Ascending aorta (tissue), 2 donors: ENCODE data around the gene PRRT4. TPM values are rescaled to one million over a fixed set of nuclear protein-coding genes. Genes with fewer than 3 reads are reported as not detected.

Experiments
- DNase-seq, 2 donors: peaks; one replicate each; pipeline ENCODE4 v3.0.0-alpha.2; 2019; ENCODE audit warnings: low spot score in 2 of 2
- H3K27ac ChIP-seq, 2 donors: fragments of 200-600 bp; sonication (generic); one replicate each; pipeline ENCODE4 v1.5.1; 2016 to 2017; ENCODE audit warnings: mild to moderate bottlenecking in 1 of 2
- H3K27me3 ChIP-seq: fragments of 200-600 bp; sonication (generic); one replicate; pipeline ENCODE4 v1.5.1; 2017
- H3K36me3 ChIP-seq, 2 donors: fragments of 200-600 bp; sonication (generic); one replicate each; pipeline ENCODE4 v1.5.1; 2016
- H3K4me1 ChIP-seq, 2 donors: fragments of 200-600 bp; sonication (generic); one replicate each; pipeline ENCODE4 v1.5.1; 2016 to 2017; ENCODE audit warnings: mild to moderate bottlenecking in 1 of 2
- H3K4me3 ChIP-seq, 2 donors: fragments of 200-600 bp; sonication (generic); one replicate each; pipeline ENCODE4 v1.5.1; 2016 to 2017; ENCODE audit warnings: mild to moderate bottlenecking in 1 of 2
- H3K9me3 ChIP-seq, 2 donors: fragments of 200-600 bp; sonication (generic); one replicate each; pipeline ENCODE4 v1.5.1; 2016
- intact Hi-C: fragments of 100-400 bp; cut with DNase I; formaldehyde crosslinking; loops from one replicate; pipeline ENCODE4 v1.15.1; 2023
- total RNA-seq: library from RNA; depleted of rRNA; stranded (reverse); fragments of >200 nt; gene quantifications from one replicate; pipeline ENCODE4 v1.1.0, GENCODE V29; 2016
- TF ChIP-seq, protein P1 (sequence below), 3 experiments: fragments of 200-600 bp in 2 of 3; fragments of 450-650 bp in 1 of 3; sonication (generic) in 2 of 3; IDR thresholded peaks; one replicate each; pipeline ENCODE4 v1.5.1; 2016 to 2019; ENCODE audit warnings: antibody characterized with exemption in 3 of 3, mild to moderate bottlenecking in 1 of 3, moderate library complexity in 1 of 3

PRRT4 gene
- total RNA-seq, 1 donor from 2014 or later: 7.6 TPM

GRCh38 chr7:128389618-128390329 lies 28.3 kb upstream of the PRRT4 start:
- H3K36me3 ChIP-seq: peaks cover 27 to 30% of the 10 kb centered on the region in 2 donors
- H3K4me3 ChIP-seq: no peak overlapping the region
- no peak overlapping the region for H3K27ac ChIP-seq
- TF ChIP-seq, protein P1, sequence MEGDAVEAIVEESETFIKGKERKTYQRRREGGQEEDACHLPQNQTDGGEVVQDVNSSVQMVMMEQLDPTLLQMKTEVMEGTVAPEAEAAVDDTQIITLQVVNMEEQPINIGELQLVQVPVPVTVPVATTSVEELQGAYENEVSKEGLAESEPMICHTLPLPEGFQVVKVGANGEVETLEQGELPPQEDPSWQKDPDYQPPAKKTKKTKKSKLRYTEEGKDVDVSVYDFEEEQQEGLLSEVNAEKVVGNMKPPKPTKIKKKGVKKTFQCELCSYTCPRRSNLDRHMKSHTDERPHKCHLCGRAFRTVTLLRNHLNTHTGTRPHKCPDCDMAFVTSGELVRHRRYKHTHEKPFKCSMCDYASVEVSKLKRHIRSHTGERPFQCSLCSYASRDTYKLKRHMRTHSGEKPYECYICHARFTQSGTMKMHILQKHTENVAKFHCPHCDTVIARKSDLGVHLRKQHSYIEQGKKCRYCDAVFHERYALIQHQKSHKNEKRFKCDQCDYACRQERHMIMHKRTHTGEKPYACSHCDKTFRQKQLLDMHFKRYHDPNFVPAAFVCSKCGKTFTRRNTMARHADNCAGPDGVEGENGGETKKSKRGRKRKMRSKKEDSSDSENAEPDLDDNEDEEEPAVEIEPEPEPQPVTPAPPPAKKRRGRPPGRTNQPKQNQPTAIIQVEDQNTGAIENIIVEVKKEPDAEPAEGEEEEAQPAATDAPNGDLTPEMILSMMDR (IDR thresholded peaks at IDR 0.05): no peak
- no peaks in the 10 kb centered on the region for H3K9me3 ChIP-seq
- no peaks in the 10 kb centered on the region for H3K4me1 ChIP-seq
- intact Hi-C loops: loop anchor here (5.0 kb wide), 1 partner anchor 38 kb away; no protein-coding TSS in a partner anchor
- DNase-seq: peak in 1 of 2 donors; percentile 56
- no peaks in the 10 kb centered on the region for H3K27me3 ChIP-seq

DNA sequence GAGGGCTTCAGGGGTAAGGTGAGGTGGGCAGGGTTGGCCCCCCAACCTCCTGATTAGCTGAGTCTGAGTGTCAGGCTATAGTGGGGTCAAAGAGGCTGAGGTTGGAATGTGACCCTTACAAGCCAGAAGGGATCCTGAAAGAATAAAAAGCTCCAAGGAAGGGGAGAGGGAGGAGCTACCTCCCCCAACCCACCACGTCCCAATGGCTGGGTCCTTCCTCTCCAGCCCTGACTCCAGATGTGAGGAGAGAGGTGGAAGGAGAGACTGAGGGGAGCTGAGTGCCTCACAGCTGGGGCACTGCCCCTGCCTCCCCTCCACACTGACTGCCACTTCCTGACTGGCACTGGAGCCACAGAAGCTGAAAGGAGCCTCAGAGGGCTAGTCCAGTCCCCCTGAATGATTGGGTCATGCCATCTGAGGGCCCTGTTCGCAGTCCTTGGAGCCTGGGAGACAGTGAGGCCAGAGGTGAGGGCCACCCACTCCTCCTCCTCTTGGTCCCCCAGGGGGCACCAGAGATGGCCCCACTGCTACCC lies 27.7 kb upstream of the PRRT4 start:
- no peak overlapping the region for H3K4me3 ChIP-seq
- peaks cover 21 to 24% of the 10 kb centered on the region in 2 donors for H3K36me3 ChIP-seq
- no peaks in the 10 kb centered on the region for H3K9me3 ChIP-seq
- no peak for DNase-seq
- no peaks in the 10 kb centered on the region for H3K27me3 ChIP-seq
- H3K27ac ChIP-seq: no peak overlapping the region
- intact Hi-C loops: loop anchor here (5.0 kb wide), 1 partner anchor 38 kb away; no protein-coding TSS in a partner anchor
- H3K4me1 ChIP-seq: no peaks in the 10 kb centered on the region
- TF ChIP-seq, protein P1 (IDR thresholded peaks at IDR 0.05): no peak

- no peaks in the 10 kb centered on the region for H3K9me3 ChIP-seq
- no peak overlapping the region for H3K4me3 ChIP-seq
- intact Hi-C loops: loop anchor here (5.0 kb wide), 1 partner anchor 39 kb away; no protein-coding TSS in a partner anchor
- TF ChIP-seq, protein P1 (IDR thresholded peaks at IDR 0.05): no peak
- H3K4me1 ChIP-seq: no peaks in the 10 kb centered on the region
- H3K27me3 ChIP-seq: no peaks in the 10 kb centered on the region
- no peak for DNase-seq
- H3K27ac ChIP-seq: no peak overlapping the region
- H3K36me3 ChIP-seq: peaks cover 10 to 13% of the 10 kb centered on the region in 2 donors
These were observed 26.6 kb upstream of the PRRT4 start for GRCh38 chr7:128388145-128388485.

GRCh38 chr7:128387216-128388144 lies 26.0 kb upstream of the PRRT4 start:
- peak in 1 of 2 donors; percentile 90 for DNase-seq
- intact Hi-C loops: loop anchor here (1.0 to 5.0 kb wide), 3 partner anchors 35 to 40 kb away; no protein-coding TSS in a partner anchor
- TF ChIP-seq, protein P1 (IDR thresholded peaks at IDR 0.05): peak; percentile 65 to 84 (median 75)

More at GRCh38 chr7:128387216-128388144, 26.0 kb upstream of the PRRT4 start:
- peak overlapping the region in 1 of 2 donors; percentile 38 for H3K4me3 ChIP-seq
- no peaks in the 10 kb centered on the region for H3K4me1 ChIP-seq
- H3K27me3 ChIP-seq: no peaks in the 10 kb centered on the region
- H3K9me3 ChIP-seq: no peaks in the 10 kb centered on the region
- peaks cover 7% of the 10 kb centered on the region in 2 donors for H3K36me3 ChIP-seq
- no peak overlapping the region for H3K27ac ChIP-seq
